Endothelial cell of umbilical vein (primary cell): ENCODE data around the gene JMJD6. TPM values are rescaled to one million over a fixed set of nuclear protein-coding genes. Genes with fewer than 3 reads are reported as not detected.

Experiments used
- BruUV-seq: library from RNA; stranded (reverse); fragments of 400-500 nt; replicated peaks from 2 replicates; lab custom pipeline; 2021; lab: Mats Ljungman, UMichigan
- CTCF ChIA-PET: fragments of 300-600, 350-600 bp; sonication (Branson Sonifier 250); formaldehyde crosslinking; loops from one replicate; lab custom pipeline; 2021; ENCODE audit warnings: antibody characterized with exemption, inconsistent platforms; lab: Charles Lee
- POLR2A ChIA-PET: fragments of 300-600, 350-600 bp; sonication (Branson Sonifier 250); formaldehyde crosslinking; loops from one replicate; lab custom pipeline; 2021; ENCODE audit warnings: antibody characterized with exemption, inconsistent platforms; lab: Charles Lee
- DNase-seq: peaks from one replicate; pipeline ENCODE4 v3.0.0-alpha.2; 2011; ENCODE audit warnings: low read depth, low spot score
- FAIRE-seq: peaks from 2 replicates; lab custom pipeline; 2011; peaks lifted over from hg19 to GRCh38; lab: Jason Lieb, UNC
- H2AFZ ChIP-seq: 2 replicates; pipeline ENCODE4 v1.6.0; 2012; ENCODE audit warnings: low read depth, low read length, control low read depth, inconsistent platforms
- H3K27ac ChIP-seq: 2 replicates; pipeline ENCODE4 v1.5.1; 2011; ENCODE audit warnings: low read depth, mild to moderate bottlenecking, control low read depth, low read length, moderate library complexity; ENCODE audit not compliant: insufficient read depth
- H3K27me3 ChIP-seq, 2 experiments: 2 replicates each; pipeline versions ENCODE4 v1.6.0 to v1.6.1; 2011; ENCODE audit warnings: low read length in 2 of 2, mixed read lengths in 1 of 2; ENCODE audit not compliant: control insufficient read depth in 2 of 2, insufficient read depth in 2 of 2
- H3K36me3 ChIP-seq, 2 experiments: 2 replicates in 1 of 2; 3 replicates in 1 of 2; pipeline ENCODE4 v1.5.1; 2011; ENCODE audit warnings: low read length in 2 of 2, mild to moderate bottlenecking in 1 of 2, moderate library complexity in 1 of 2; ENCODE audit not compliant: control insufficient read depth in 2 of 2, insufficient read depth in 2 of 2; ENCODE audit errors: extremely low read depth in 1 of 2
- H3K4me1 ChIP-seq: 3 replicates; pipeline ENCODE4 v1.5.1; 2011; ENCODE audit warnings: mild to moderate bottlenecking, low read length; ENCODE audit not compliant: control insufficient read depth, insufficient read depth; ENCODE audit errors: extremely low read depth
- H3K4me2 ChIP-seq: 2 replicates; pipeline ENCODE4 v1.6.1; 2011; ENCODE audit warnings: low read length, control low read depth, mixed read lengths; ENCODE audit not compliant: insufficient read depth
- H3K4me3 ChIP-seq, 3 experiments: fragments of 200-600 bp in 1 of 3; sonication (generic), shearing (Covaris generic) in 1 of 3; replicated peaks in 1 of 3; 2 replicates each; pipeline ENCODE4 v1.5.1; 2011 to 2016; ENCODE audit warnings: control low read depth in 3 of 3, low read length in 3 of 3, mild to moderate bottlenecking in 2 of 3, inconsistent platforms in 1 of 3, low read depth in 1 of 3, moderate library complexity in 1 of 3; ENCODE audit not compliant: insufficient read depth in 1 of 3
- H3K79me2 ChIP-seq: 2 replicates; pipeline ENCODE4 v1.6.0; 2012; ENCODE audit warnings: low read length, inconsistent platforms; ENCODE audit not compliant: control insufficient read depth, insufficient read depth
- H3K9ac ChIP-seq: replicated peaks from 2 replicates; pipeline ENCODE3; 2011; ENCODE audit warnings: low read length, control low read depth; ENCODE audit not compliant: insufficient read depth; ENCODE audit errors: extremely low read depth
- H3K9me1 ChIP-seq: replicated peaks from 3 replicates; pipeline ENCODE4 v1.6.0; 2011; ENCODE audit warnings: mild to moderate bottlenecking, low read length; ENCODE audit not compliant: control insufficient read depth, insufficient read depth; ENCODE audit errors: extremely low read depth
- H3K9me3 ChIP-seq: replicated peaks from 2 replicates; pipeline ENCODE4 v1.5.1; 2012; ENCODE audit warnings: low read length, inconsistent platforms; ENCODE audit not compliant: control insufficient read depth, insufficient read depth
- H4K20me1 ChIP-seq: replicated peaks from 2 replicates; pipeline ENCODE3; 2011; ENCODE audit warnings: mild to moderate bottlenecking, low read length; ENCODE audit not compliant: control insufficient read depth, insufficient read depth; ENCODE audit errors: extremely low read depth
- CTCF ChIP-seq, 2 donors: IDR thresholded peaks; 1 replicate in 1 of 2; 2 replicates in 1 of 2; pipeline ENCODE4 v1.5.1; 2011; ENCODE audit warnings: low read length in 2 of 2, mild to moderate bottlenecking in 2 of 2, moderate library complexity in 2 of 2, control low read depth in 1 of 2, inconsistent platforms in 1 of 2, low read depth in 1 of 2; ENCODE audit not compliant: insufficient read depth in 1 of 2; ENCODE audit errors: extremely low read depth in 1 of 2
- EZH2 ChIP-seq: IDR thresholded peaks from 2 replicates; pipeline ENCODE4 v1.6.1; 2012; ENCODE audit warnings: borderline replicate concordance, low read depth, mild to moderate bottlenecking, moderate library complexity, low read length, inconsistent platforms; ENCODE audit not compliant: severe bottlenecking
- FOS ChIP-seq: IDR thresholded peaks from 2 replicates; pipeline ENCODE4 v1.6.1; 2011; ENCODE audit warnings: mild to moderate bottlenecking, low read length, moderate library complexity, borderline replicate concordance; ENCODE audit not compliant: insufficient read depth
- GATA2 ChIP-seq: IDR thresholded peaks from 2 replicates; pipeline ENCODE4 v1.7.0; 2011; ENCODE audit warnings: low read depth, mild to moderate bottlenecking, moderate library complexity, mixed read lengths, low read length; ENCODE audit not compliant: insufficient read length, insufficient read depth
- JUN ChIP-seq: IDR thresholded peaks from 2 replicates; pipeline ENCODE4 v1.6.1; 2011; ENCODE audit warnings: borderline replicate concordance, low read depth; ENCODE audit not compliant: insufficient read length, insufficient read depth
- MYC ChIP-seq: IDR thresholded peaks from one replicate; pipeline ENCODE4 v1.6.1; 2011; ENCODE audit warnings: mild to moderate bottlenecking, low read depth, low read length
- POLR2A ChIP-seq: IDR thresholded peaks from 2 replicates; pipeline ENCODE4 v1.6.1; 2012; ENCODE audit warnings: low read depth, mild to moderate bottlenecking, control low read depth, low read length
- POLR2AphosphoS5 ChIP-seq: IDR thresholded peaks from 2 replicates; pipeline ENCODE4 v1.6.1; 2012; ENCODE audit warnings: low read depth, mild to moderate bottlenecking, control low read depth, low read length, moderate library complexity; ENCODE audit not compliant: insufficient read depth
- dilution Hi-C: fragments of 300-500 bp; cut with MboI; formaldehyde crosslinking; loops from one replicate; pipeline ENCODE4 v1.15.0; 2019; ENCODE audit warnings: low sequenced_read_pairs; ENCODE audit not compliant: extremely low pct_ligation_motif_present
- intact Hi-C: fragments of 100-400 bp; cut with micrococcal nuclease; formaldehyde crosslinking; loops from one replicate; pipeline ENCODE4 v1.10.0; 2022
- polyA plus RNA-seq, 4 experiments: library from polyadenylated mRNA; depleted of rRNA in 3 of 4; stranded (reverse) in 3 of 4; unstranded in 1 of 4; fragments of >200 nt; gene quantifications; 2 replicates each; pipeline versions ENCODE4 v1.2.1 to v1.2.3, GENCODE V29; 2011 to 2012; ENCODE audit warnings: missing spikeins in 1 of 4
- total RNA-seq: library from RNA; stranded (reverse); gene quantifications from 2 replicates; pipeline ENCODE4 v1.2.3, GENCODE V29; 2021
- TF ChIP-seq, protein P1 (sequence below): IDR thresholded peaks from 2 replicates; pipeline ENCODE4 v1.6.1; 2011; ENCODE audit not compliant: insufficient read depth, insufficient read length

JMJD6 gene
- total and polyA plus RNA-seq, 2 donors (not counting 3 experiments of a cell fraction or from before 2014, with no cell fraction given), result 19.8 to 36.6 TPM

- POLR2A ChIA-PET, result no interaction called here
- Histone ChIP-seq H3K4me2 (no peak overlapping the region), H3K79me2 (no peaks in the 10 kb centered on the region), H3K9ac (no peak overlapping the region), H3K4me3 (no peak overlapping the region), H3K9me1 (no peaks in the 10 kb centered on the region), H3K9me3 (no peaks in the 10 kb centered on the region), H3K36me3 (no peaks in the 10 kb centered on the region), H4K20me1 (no peaks in the 10 kb centered on the region), H2AFZ (no peak overlapping the region), H3K4me1 (peaks cover 2% of the 10 kb centered on the region), H3K27ac (no peak overlapping the region), H3K27me3 (no peaks in the 10 kb centered on the region)
- no TSS peak for BruUV-seq
- dilution Hi-C loops (no loop called here), intact Hi-C loops (no loop called here)
- no peak for TF ChIP-seq JUN
- TF ChIP-seq CTCF (IDR thresholded peaks at IDR 0.05; ENCODE audit: extremely low read depth in 1 of 2, insufficient read depth in 1 of 2, low read depth in 1 of 2, low read length in 2 of 2), result no peak
- TF ChIP-seq MYC, result no peak
- TF ChIP-seq EZH2, result no peak
- no peak for TF ChIP-seq POLR2A
- no peak for TF ChIP-seq GATA2
- TF ChIP-seq, protein P1, sequence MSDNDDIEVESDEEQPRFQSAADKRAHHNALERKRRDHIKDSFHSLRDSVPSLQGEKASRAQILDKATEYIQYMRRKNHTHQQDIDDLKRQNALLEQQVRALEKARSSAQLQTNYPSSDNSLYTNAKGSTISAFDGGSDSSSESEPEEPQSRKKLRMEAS, result no peak
- TF ChIP-seq POLR2AphosphoS5, result no peak
- TF ChIP-seq FOS, result no peak
- no peak for FAIRE-seq
- CTCF ChIA-PET, result no interaction called here
- DNase-seq, result no peak
These were observed 49.8 kb downstream of the JMJD6 start for GRCh38 chr17:76676629-76677028.
